K562 (cell line): ENCODE data around the gene HOXA4.

ENCODE experiments used
- ARID1B ChIP-seq: fragments of 450-650 bp; IDR thresholded peaks from 2 replicates; pipeline ENCODE4 v1.6.1; 2016; ENCODE audit warnings: antibody characterized with exemption, mild to moderate bottlenecking, inconsistent platforms
- BRF2 ChIP-seq: IDR thresholded peaks from 3 replicates; pipeline ENCODE4 v1.6.1; 2011; ENCODE audit warnings: borderline replicate concordance, mild to moderate bottlenecking; ENCODE audit not compliant: insufficient read length, insufficient read depth
- CBX8 ChIP-seq: fragments of 200-600 bp; sonication (generic); IDR thresholded peaks from 2 replicates; pipeline ENCODE4 v1.6.1; 2012; ENCODE audit warnings: borderline replicate concordance, mixed run types, low read depth, mild to moderate bottlenecking, moderate library complexity, mixed read lengths, low read length, control low read depth, inconsistent platforms; ENCODE audit not compliant: poor library complexity, severe bottlenecking; ENCODE audit errors: extremely low read depth
- CEBPZ ChIP-seq: fragments of 150-350 bp; IDR thresholded peaks from 2 replicates; pipeline ENCODE4 v1.6.1; 2014; ENCODE audit warnings: low read depth, mild to moderate bottlenecking, low read length, borderline replicate concordance
- CTCF ChIP-seq, 3 experiments: IDR thresholded peaks in 2 of 3; conservative IDR thresholded peaks in 1 of 3; 2 replicates each; pipeline ENCODE4 v1.5.1; 2011 to 2012; ENCODE audit warnings: low read length in 3 of 3, mild to moderate bottlenecking in 3 of 3, control low read depth in 2 of 3, improper control_type of control experiment in 1 of 3, inconsistent platforms in 1 of 3, low read depth in 1 of 3, mixed read lengths in 1 of 3, moderate library complexity in 1 of 3; ENCODE audit not compliant: insufficient read depth in 2 of 3
- JUNB ChIP-seq: fragments of 450-650 bp; formaldehyde crosslinking; conservative IDR thresholded peaks from 2 replicates; pipeline ENCODE4 v1.4.0; 2020; ENCODE audit warnings: mild to moderate bottlenecking
- NFRKB ChIP-seq: fragments of 450-650 bp; IDR thresholded peaks from 2 replicates; pipeline ENCODE4 v1.6.1; 2016; ENCODE audit warnings: low read depth
- RFX5 ChIP-seq: IDR thresholded peaks from 2 replicates; pipeline ENCODE4 v1.6.1; 2011; ENCODE audit warnings: low read depth, mild to moderate bottlenecking, improper control_type of control experiment, low read length
- TEAD1 ChIP-seq, 2 experiments: fragments of 450-650 bp in 1 of 2; sonication (generic) in 1 of 2; formaldehyde crosslinking; IDR thresholded peaks; 2 replicates each; pipeline versions ENCODE4 v1.4.0 to v1.8.0; 2020 to 2022; ENCODE audit warnings: mild to moderate bottlenecking in 2 of 2, missing genetic modification reagents in 1 of 2
- ZNF23 ChIP-seq: fragments of 250-450 bp; sonication (Bioruptor Pico); IDR thresholded peaks from 2 replicates; pipeline ENCODE4 v1.4.0; 2020; ENCODE audit warnings: mild to moderate bottlenecking

GRCh38 chr7:27101171-27101956 lies 29.2 kb downstream of the HOXA4 start:
- TF ChIP-seq CTCF (IDR thresholded peaks at IDR 0.05 in 2 of 3, conservative IDR thresholded peaks at IDR 0.05 in 1 of 3; ENCODE audit: insufficient read depth in 2 of 3, low read depth in 1 of 3, low read length in 3 of 3) (no peak), NFRKB (no peak), ZNF23 (CRISPR knock-in tag) (no peak), RFX5 (no peak), JUNB (CRISPR knock-in tag) (no peak), CBX8 (no peak), CEBPZ (no peak), ARID1B (no peak), TEAD1 (CRISPR knock-in tag; IDR thresholded peaks at IDR 0.05) (no peak), BRF2 (no peak)
